IPS-NIHi7 (cell line): ENCODE data around the gene CHTF8.
"Not testable (repeated sequence)": the region's sequence is repeated elsewhere in the genome, so short reads cannot be mapped to it uniquely, and the experiment has no call there.

Source experiments
- DNase-seq: peaks from one replicate; pipeline ENCODE4 v3.0.0; 2012; ENCODE audit warnings: mixed read lengths; ENCODE audit errors: extremely low spot score

Gene CHTF8

DNA sequence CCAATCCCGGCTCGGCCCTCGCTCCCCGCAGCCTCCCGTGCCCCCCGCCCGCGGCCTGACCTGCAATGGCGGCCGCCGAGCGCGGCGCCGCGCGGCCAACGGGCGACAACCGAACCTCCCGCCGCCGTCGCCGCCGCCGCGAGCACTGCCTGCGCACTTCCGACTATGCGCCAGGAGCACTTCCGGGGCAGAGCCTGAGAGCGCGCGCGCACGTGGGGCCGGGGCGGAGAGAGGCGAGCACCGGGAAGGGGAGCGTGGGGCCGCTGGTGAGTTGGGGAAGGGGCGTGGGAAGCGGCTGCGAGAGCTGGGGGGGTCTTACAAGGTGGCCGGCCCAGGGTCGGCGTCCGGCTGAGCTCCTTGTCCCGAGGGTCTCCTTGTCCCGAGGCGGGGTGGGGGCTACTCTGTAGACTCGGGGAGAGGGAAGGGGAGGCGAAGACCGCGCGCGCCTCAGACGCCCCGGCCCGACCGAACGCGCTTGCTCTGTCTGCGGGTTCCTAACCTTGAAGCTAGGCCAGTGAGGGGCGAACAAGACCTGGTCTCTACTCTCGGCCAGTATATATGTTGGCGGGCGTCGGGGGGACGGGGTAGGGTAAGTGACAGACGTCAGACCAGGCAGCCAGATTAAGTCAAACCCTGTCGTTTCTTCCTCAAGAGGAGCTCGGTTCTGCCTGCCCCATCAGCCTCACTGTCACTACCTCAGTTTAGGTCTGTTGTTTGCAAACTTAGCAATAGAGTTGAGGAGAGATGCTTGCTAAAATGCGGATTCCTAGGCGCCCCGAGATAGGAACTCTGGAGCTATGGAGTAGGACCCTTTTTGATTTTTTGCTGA is at the start of gene CHTF8, which contains the start of gene UTP4:
Gene CHTF8 (minus strand): TSS at position 165 of the 829 bp plus-strand sequence. CDS start 11,130 bp downstream, outside the sequence.
Gene UTP4 (plus strand): TSS at position 226 of the 829 bp plus-strand sequence. CDS start 811 bp downstream, outside the sequence.
- peak; percentile 88 for DNase-seq

DNA sequence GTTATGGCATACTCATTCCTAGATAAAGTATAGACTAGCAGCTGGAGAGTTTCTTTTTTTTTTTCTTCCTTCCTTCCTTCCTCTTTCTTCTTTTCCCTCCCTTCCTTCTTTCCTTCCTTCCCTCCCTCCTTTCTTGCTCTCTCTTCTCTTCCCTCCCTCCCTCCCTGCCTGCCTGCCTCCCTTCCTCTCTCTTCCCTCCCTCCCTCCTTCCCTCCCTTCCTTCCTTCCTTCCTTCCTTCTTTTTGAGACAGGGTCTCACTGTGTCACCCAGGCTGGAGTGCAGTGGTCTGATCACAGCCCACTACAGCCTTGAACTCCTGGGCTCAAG is 47.6 kb upstream of the CHTF8 start:
- no peak for DNase-seq

- no peak for DNase-seq
Measured at GRCh38 chr16:69179328-69180010, 47.1 kb upstream of the CHTF8 start.

DNA sequence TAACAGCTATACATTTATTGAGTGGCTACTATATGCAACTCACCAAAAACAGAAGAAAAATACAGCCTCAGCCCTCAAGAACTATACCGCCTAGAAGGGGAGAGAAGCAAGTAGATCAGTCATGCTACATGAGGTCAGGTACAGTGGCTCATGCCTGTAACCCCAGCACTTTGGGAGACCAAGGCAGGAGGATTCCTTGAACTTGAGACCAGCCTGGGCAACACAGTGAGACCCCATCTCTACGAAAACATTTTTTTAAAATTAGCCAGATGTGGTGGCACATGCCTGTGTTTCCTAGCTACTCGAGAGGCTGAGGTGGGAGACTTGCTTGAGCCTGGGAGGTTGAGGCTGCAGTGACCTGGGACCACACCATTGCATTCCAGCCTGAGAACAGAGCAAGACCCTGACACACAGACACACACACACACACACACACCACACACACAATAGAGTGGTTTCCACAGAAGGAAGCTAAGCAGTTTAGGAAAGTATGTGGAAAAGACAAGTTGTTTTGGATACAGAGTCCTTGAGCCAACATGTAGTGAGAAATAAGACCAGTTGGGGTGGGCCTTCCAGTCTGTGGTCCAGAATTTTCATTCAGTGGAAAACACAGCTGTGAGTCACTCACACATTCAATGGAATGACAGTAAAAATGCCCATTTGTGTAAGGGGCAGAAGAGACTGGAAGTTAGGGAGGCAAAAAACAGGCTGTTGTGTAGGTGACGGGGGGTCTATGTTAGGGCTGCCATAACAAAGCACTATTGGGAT is 43.8 kb upstream of the CHTF8 start:
- DNase-seq, result no peak

DNA sequence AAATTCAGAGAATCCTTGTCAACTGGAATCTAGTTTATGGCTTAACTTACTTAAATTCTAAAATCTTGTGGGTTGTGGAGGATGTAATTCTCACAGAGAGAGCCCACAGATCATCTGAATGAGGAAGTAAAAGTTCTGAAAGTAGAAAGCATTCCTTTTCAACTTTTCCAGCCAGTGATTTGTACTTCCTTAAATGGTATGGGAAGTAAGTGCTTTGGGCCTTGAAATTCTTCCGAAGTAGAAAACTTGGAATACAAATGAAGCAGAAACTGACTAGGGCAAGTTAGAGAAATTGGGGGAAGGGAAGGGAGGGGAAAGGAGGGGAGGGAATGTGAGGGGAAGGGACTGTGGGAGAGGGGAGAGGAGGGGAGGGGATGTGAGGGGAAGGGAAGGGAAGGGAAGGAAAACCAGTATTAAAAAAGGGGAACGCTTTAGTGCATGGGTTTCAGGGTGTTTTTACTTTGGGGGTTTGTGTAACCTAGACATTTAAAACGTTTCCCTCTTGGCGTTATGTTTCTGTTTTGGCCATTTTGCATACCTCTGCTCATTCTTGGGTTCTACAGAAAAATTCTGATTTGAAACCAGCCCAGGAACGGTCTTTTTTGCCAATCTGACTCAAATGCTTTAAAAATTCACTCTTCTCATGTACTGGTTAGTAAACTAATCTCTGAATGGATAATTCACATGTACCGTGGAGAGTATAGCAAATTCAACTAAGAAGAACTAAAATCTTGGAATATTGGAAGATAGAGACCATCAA is 39.1 kb upstream of the CHTF8 start:
- DNase-seq, result no peak

- DNase-seq, result no peak
Measured at GRCh38 chr16:69169607-69170352, 37.4 kb upstream of the CHTF8 start.

GRCh38 chr16:69169051-69169450 is 36.7 kb upstream of the CHTF8 start:
- no peak for DNase-seq

DNA sequence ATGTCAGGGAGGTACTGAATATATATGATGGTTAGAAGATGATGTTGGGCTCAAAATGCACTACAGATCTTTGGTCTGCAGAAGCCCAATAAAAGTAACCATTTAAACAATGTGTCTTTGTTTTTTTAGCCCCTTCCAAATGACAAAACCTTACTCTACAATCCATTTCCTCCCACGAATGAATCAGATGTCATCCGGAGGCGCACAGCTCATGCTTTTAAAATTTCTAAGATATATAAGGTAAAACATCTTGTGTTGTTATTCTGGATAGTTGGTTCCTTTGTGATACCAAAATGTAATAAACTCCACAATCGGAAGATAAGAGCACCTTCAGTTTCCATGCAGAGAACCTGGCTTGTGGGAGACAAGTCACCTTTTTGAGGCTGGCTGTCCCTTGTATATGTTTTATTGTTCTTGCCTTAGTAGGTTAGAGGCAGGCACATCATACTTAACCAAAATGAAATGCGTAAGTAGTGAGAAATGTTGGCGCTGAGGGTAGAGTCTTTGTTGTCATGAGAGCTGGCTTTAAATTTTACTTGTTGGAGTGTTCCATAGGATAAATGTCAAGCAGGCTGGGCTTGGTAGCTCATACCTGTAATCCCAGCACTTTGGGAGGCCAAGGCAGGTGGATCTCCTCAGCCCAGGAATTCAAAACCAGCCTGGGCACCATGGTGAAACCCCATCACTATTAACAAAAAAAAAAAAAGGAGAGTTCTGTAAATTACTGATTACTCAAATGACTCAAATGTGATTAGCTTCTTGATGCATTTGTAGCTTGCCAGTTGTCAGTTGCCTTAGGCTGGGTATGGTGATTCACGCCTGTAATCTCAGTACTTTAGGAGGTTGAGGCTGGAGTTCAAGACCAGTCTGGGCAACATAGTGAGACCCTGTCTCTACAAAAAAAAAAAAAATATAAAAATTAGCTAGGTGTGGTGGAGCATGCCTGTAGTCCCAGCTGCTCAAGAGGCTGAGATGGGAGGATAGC is 34.9 kb upstream of the CHTF8 start:
- no peak for DNase-seq

GRCh38 chr16:69166221-69166833 is 33.9 kb upstream of the CHTF8 start:
- DNase-seq, result no peak

- no peak for DNase-seq
Measured at GRCh38 chr16:69165584-69165983, 33.2 kb upstream of the CHTF8 start.

DNA sequence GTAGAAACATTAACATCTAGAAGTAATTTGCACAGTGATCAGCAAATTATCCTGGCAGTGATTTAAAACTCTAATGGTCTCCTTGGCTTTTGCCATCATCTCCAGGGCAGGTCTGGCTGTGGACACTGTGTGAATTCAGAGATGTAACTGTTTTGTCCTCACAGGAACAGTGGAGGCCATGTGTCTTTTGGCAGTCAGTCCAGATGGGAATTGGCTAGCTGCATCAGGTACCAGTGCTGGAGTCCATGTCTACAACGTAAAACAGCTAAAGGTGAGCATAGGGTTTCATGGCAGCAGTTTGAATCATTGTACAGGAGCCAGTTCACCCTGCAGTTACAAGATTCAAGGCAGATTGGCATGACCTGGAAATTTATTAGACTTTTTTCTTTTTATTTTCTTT is 27.8 kb upstream of the CHTF8 start:
- no peak for DNase-seq

DNA sequence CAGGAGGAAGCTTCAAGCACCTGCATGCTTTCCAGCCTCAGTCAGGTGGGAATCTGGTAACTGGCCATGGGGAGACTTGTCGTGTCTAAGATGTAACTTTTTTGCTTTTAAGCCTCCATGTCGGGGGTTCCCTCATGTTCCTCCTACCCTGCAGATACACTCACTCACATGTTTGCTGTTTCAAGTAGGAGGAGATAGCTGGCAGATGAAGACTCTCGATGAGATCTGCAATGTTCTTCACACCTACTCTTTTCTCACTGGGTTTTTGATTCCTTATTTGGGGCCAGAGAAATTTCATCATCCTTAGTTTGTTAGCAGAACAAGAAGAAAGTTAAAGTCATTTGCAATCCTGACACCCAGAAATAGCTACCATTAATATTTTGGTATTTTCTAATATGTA is 24.8 kb upstream of the CHTF8 start:
- DNase-seq, result no peak

DNA sequence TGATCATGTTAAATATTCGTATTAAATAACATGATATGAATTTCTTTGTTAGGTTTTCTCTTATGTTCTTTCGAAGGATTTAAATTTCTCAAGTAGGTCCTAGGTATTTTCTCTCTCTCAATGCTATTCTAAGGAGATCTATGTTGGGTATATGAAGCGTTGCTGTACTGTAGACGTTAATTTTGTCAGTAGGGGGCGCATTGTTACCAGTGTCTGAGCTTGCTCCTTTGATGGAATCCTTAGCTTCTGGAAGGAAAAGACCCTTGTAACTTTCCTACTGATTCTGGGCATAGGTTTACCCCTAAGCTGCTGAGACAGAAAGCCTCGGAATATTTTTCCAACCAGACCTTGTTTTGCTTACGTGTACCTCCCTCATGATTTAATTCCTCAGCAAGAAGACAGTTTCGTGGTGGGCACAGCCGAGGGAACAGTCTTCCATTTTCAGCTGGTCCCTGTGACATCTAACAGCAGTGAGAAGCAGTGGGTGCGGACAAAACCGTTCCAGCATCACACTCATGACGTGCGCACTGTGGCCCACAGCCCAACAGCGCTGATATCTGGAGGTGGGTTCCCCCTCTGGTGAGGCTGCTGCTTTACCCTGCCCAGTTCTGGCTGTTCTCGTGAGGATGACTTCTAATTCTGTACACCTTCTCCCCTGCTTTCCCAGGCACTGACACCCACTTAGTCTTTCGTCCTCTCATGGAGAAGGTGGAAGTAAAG is 17.9 kb upstream of the CHTF8 start:
- peak; percentile 76 for DNase-seq

DNA sequence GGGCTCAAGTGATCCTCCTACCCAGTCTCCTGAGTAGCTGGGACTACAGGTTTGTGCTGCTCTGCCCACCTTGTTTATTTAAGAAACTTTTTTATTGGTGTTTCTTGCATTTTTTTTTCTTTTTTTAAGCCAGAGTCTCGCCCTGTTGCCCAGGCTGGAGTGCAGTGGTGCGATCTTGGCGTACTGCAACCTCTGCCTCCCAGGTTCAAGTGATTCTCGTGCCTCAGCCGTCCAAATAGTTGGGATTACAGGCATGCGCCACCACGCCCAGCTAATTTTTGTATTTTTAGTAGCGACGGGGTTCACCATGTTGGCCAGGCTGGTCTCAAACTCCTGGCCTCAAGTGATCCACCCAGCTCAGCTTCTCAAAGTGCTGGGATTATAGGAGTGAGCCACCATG is 17.2 kb upstream of the CHTF8 start:
- DNase-seq, result not testable (repeated sequence)

- DNase-seq, result no peak
Measured at GRCh38 chr16:69145658-69146057, 13.3 kb upstream of the CHTF8 start.

GRCh38 chr16:69143116-69143515 is 10.7 kb upstream of the CHTF8 start:
- DNase-seq, result no peak

GRCh38 chr16:69141936-69142335 is 9.5 kb upstream of the CHTF8 start:
- no peak for DNase-seq

DNA sequence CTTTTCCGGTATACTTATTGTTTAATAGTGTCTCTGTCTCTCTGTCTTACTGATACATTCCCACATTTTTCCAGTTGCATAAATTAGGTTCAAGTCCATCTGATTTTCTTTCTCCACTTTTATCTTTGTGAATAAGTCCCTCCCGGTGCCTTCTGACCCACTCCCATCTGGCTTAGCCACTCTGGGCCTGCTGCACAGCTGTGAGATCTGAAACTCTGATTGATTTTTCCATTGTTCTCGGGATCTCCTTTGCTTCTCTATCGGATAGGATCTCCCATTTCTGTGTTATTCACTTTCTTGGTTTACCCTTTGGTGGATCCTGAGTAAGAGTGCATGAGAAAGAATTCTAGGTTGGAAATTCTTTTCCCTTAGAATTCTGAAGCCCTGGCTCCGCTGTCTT is 8.6 kb upstream of the CHTF8 start:
- DNase-seq, result no peak

DNA sequence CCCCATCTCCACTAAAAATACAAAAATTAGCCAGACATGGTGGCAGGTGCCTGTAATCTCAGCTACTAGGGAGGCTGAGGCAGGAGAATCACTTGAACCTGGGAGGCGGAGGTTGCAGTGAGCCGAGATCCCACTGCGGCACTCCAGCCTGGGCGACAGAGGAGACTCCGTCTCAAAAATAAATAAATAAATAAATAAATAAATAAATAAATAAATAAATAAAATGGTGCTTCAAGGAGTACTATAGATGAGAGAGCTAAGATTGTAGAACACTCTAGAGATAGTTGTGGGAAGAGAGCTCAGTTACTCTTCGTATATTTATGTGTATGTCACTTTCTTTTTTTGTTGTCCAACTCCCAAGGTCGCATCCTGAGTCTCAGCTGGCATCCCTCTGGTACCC is 7.1 kb upstream of the CHTF8 start:
- not testable (repeated sequence) for DNase-seq
